Hematopoietic multipotent progenitor cell treated with erythropoietin and hydrocortisone succinate and interleukin-3 and kit ligand, for 6 days (in vitro differentiated cells): ENCODE data around the gene SOAT1.
"Not testable (repeated sequence)": the region's sequence is repeated elsewhere in the genome, so short reads cannot be mapped to it uniquely, and the experiment has no call there.

ENCODE experiments used
- DNase-seq: peaks from one replicate; pipeline ENCODE4 v3.0.0-alpha.2; 2015

The SOAT1 gene

GRCh38 chr1:179293340-179294327 is at the start of gene SOAT1:
TSS of gene SOAT1 (plus strand) at chr1:179293797. CDS start at chr1:179302685, 8,888 bp downstream.
- DNase-seq, result peak; percentile 95

GRCh38 chr1:179245426-179245825 is 48.2 kb upstream of the SOAT1 start:
- not testable (repeated sequence) for DNase-seq

DNA sequence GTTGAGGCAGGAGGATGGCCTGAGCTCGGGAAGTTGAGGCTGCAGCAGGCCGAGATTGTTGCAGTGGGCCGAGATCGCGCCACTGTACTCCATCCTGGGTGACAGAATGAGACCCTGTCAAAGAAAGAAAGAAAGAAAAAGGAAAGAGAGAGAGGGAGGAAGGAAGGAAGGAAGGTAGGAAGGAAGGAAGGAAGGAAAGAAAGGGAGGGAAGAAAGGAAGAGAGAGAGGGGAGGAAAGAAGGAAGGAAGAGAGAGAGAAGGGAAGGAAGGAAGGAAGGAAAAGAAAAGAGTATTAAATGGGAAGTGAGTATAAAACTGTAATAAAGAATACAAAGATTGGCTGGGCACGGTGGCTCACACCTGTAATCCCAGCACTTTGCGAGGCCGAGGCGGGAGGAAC is 45.7 kb upstream of the SOAT1 start:
- DNase-seq, result no peak

GRCh38 chr1:179251675-179252074 is 41.9 kb upstream of the SOAT1 start:
- peak; percentile 39 for DNase-seq

DNA sequence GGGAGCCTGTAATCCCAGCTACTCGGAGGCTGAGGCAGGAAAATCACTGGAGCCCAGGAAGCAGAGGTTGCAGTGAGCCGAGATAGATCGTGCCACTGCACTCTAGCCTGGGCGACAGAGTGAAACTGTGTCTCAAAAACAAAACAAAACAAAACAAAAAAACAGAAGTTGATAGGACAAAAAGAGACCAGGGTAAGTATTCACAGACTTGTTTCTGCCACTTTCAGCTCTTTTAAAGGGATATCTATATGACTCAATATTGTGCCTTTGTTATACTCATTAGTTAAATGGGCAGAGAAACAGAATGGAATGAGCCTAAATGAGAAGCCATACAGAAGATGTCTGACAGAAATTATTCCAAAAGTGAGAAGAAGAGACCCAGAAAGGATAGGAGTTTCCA is 41.0 kb upstream of the SOAT1 start:
- DNase-seq, result no peak

DNA sequence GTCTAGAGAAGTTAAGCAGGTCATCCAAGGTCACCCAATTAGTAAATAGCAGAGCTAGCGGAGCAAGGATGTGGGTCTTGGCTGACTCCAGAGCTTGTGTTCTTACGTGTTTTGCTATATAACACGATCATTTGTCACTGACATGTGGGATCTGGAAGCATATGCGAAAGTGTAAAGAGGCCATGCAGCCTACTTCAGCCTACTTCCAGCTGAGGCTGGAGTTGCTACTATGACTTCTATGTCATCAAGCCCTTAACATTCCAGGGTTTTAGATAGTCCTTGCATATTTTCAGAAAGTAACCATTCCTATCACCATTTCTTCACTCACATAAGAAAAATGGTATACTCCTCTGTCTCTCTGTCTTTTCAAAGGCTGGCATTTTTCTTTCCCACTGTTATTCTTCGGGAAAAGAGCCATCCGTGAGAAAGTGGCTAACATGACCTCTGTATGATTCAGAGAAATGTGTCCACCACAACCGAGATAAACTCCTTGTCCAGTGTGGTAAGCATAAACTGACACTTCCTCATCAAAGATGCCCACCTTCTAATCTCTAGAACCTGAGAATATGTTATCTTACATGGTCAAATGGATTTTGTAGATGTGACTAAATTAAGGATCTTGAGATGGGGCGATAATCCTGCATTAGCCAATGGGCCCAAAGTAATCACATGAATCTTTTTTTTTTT is 40.2 kb upstream of the SOAT1 start:
- DNase-seq, result peak; percentile 35

GRCh38 chr1:179262183-179262582 is 31.4 kb upstream of the SOAT1 start:
- DNase-seq, result no peak

- DNase-seq, result no peak
Measured at GRCh38 chr1:179263121-179263520, 30.5 kb upstream of the SOAT1 start.

GRCh38 chr1:179264507-179264906 is 29.1 kb upstream of the SOAT1 start:
- no peak for DNase-seq

DNA sequence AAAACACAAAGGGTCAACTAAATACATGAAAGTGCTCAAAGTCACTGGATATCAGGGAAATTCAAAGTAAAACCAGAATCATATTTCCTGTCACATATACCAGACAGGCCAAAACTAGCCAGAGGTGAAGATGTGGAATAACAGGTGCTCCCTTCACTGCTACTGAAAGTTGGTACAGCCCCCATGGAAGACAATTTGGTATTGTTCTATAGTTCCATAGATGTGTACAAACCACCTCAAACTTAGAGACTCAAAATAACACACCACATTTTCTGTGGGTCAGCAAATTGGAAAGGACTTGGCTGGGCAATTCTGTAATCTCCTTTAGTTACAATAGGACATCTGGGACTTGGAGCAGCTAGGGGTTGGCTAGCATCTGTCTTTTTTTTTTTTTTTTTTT is 24.5 kb upstream of the SOAT1 start:
- no peak for DNase-seq

DNA sequence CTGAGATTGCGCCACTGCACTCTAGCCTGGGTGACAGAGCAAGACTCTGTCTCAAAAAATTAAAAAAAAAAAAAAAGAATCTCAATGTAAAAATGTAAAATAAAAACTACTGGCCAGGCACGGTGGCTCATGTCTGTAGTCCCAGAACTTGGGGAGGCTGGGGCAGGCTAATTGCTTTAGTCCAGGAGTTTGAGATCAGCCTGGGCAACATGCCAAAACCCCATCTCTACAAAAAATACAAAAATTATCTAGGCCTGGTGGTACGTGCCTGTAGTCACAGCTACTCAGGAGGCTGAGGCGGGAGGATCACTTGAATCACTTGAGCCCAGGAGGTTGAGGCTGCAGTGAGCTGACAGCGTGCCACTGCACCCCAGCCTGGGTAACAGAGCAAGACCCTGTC is 19.2 kb upstream of the SOAT1 start:
- not testable (repeated sequence) for DNase-seq

GRCh38 chr1:179278920-179279319 is 14.7 kb upstream of the SOAT1 start:
- no peak for DNase-seq

GRCh38 chr1:179283992-179284391 is 9.6 kb upstream of the SOAT1 start:
- DNase-seq, result no peak

GRCh38 chr1:179287946-179288345 is 5.7 kb upstream of the SOAT1 start:
- no peak for DNase-seq

- no peak for DNase-seq
Measured at GRCh38 chr1:179288977-179289376, 4.6 kb upstream of the SOAT1 start.

GRCh38 chr1:179295164-179295755 is 1.7 kb downstream of the SOAT1 start:
- DNase-seq, result no peak

GRCh38 chr1:179296356-179297104 is 2.9 kb downstream of the SOAT1 start:
- DNase-seq, result no peak

DNA sequence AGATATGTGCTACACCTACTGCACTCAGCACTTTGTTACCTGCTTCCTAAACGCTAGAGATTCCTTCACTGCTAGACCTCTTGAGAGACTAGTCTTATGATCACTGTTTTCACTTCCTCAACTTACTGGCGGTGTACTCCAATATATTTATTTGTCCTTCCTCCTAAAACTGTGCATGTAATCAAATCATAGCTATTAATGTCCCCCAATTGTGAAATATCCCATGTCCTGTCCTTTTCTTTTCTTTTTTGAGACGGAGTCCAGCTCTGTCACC is 3.4 kb downstream of the SOAT1 start:
- DNase-seq, result no peak

- DNase-seq, result no peak
Measured at GRCh38 chr1:179298952-179299351, 5.4 kb downstream of the SOAT1 start.

DNA sequence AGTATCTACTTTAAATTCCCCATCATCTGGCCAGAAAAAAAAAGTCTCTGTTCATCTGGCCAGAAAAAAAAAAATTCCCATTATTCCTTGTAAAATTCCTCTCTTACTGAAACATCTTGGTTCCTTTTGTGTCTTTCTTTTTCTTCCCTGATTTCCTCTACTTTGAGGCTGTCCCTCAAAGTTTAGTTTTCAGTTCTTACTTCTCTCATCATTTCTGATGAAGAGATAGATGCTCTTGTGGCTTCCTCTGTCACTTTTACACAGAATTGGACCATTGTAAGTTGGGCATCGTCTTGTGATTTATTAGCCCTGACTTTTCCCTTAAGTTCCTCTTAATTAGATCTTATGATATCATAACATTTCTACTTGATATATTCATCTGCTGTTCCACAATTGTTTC is 6.5 kb downstream of the SOAT1 start:
- no peak for DNase-seq

DNA sequence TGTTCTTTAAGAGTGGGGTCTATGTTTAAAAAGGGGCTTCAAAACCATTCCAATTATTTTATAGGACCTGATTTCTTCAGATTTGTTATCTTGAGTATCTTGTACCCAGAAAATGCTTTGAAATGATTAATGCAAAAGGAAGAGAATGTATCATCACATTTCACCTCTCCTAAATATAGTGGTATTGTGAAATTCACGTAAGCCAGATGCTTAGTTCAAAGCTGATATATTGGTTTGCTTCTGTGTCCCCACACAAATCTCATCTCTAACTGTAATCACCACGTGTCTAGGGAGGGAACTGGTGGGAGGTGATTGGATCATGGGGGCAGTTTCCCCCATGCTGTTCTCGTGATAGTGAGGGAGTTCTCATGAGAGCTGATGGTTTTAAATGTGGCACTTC is 8.5 kb downstream of the SOAT1 start:
- DNase-seq, result no peak

GRCh38 chr1:179303200-179303785 is 9.7 kb downstream of the SOAT1 start:
- no peak for DNase-seq

GRCh38 chr1:179305450-179305849 is 11.9 kb downstream of the SOAT1 start:
- no peak for DNase-seq
